Measurements from ENCODE around the gene RYK.
"Not testable (repeated sequence)": the region's sequence is repeated elsewhere in the genome, so short reads cannot be mapped to it uniquely, and the experiment has no call there.

RYK gene

GRCh38 chr3:134216851-134217250, 33.8 kb downstream of the RYK start:
- no peak for DNase-seq (ENCODE audit: low read depth in 2 of 2)

GRCh38 chr3:134216191-134216764, 34.4 kb downstream of the RYK start:
- DNase-seq (ENCODE audit: low read depth in 2 of 2): no peak

- DNase-seq (ENCODE audit: low read depth in 2 of 2): no peak
Measured at GRCh38 chr3:134214239-134214638, 36.4 kb downstream of the RYK start.

- peak in 1 of 2 experiments; percentile 38 for DNase-seq (ENCODE audit: low read depth in 2 of 2)
Measured at GRCh38 chr3:134212967-134213665, 37.5 kb downstream of the RYK start.

GRCh38 chr3:134211797-134212196, 38.9 kb downstream of the RYK start:
- DNase-seq (ENCODE audit: low read depth in 2 of 2): peak in 1 of 2 experiments; percentile 20

GRCh38 chr3:134205451-134205850, 45.2 kb downstream of the RYK start:
- no peak for DNase-seq (ENCODE audit: low read depth in 2 of 2)

GRCh38 chr3:134201201-134202130, 49.2 kb downstream of the RYK start:
- DNase-seq (ENCODE audit: low read depth in 2 of 2): peak; percentile 45 to 59

- DNase-seq (ENCODE audit: low read depth in 2 of 2): not testable (repeated sequence)
Measured at GRCh38 chr3:134199880-134200279, 50.8 kb downstream of the RYK start.

- DNase-seq (ENCODE audit: low read depth in 2 of 2): no peak
Measured at GRCh38 chr3:134199240-134199639, 51.4 kb downstream of the RYK start.

- DNase-seq (ENCODE audit: low read depth in 2 of 2): no peak
Measured at GRCh38 chr3:134198414-134198813, 52.2 kb downstream of the RYK start.

- DNase-seq (ENCODE audit: low read depth in 2 of 2): peak; percentile 27 to 34
Measured at GRCh38 chr3:134197681-134198261, 52.9 kb downstream of the RYK start.

- no peak for DNase-seq (ENCODE audit: low read depth in 2 of 2)
Measured at GRCh38 chr3:134194247-134194646, 56.4 kb downstream of the RYK start.

- DNase-seq (ENCODE audit: low read depth in 2 of 2): no peak
Measured at GRCh38 chr3:134190250-134190649, 60.4 kb downstream of the RYK start.

GRCh38 chr3:134189849-134190248, 60.8 kb downstream of the RYK start:
- no peak for DNase-seq (ENCODE audit: low read depth in 2 of 2)

GRCh38 chr3:134186391-134186790, 64.3 kb downstream of the RYK start:
- no peak for DNase-seq (ENCODE audit: low read depth in 2 of 2)

GRCh38 chr3:134180761-134181160, 69.9 kb downstream of the RYK start:
- DNase-seq (ENCODE audit: low read depth in 2 of 2): no peak

- no peak for DNase-seq (ENCODE audit: low read depth in 2 of 2)
Measured at GRCh38 chr3:134179508-134179907, 71.2 kb downstream of the RYK start.

- no peak for DNase-seq (ENCODE audit: low read depth in 2 of 2)
Measured at GRCh38 chr3:134163096-134163495, 87.6 kb downstream of the RYK start.

- no peak for DNase-seq (ENCODE audit: low read depth in 2 of 2)
Measured at GRCh38 chr3:134161898-134162615, 88.6 kb downstream of the RYK start.

GRCh38 chr3:134155446-134155845, 95.2 kb downstream of the RYK start:
- DNase-seq (ENCODE audit: low read depth in 2 of 2): no peak

GRCh38 chr3:134153761-134154160, 96.9 kb downstream of the RYK start:
- no peak for DNase-seq (ENCODE audit: low read depth in 2 of 2)

- no peak for DNase-seq (ENCODE audit: low read depth in 2 of 2)
Measured at GRCh38 chr3:134150476-134150875, 100.2 kb downstream of the RYK start.

All from fibroblast of skin of left biceps (primary cell).